Astrocyte (in vitro differentiated cells and primary cell): ENCODE measurements around the gene PPP2R2C. TPM values are rescaled to one million over a fixed set of nuclear protein-coding genes. Genes with fewer than 3 reads are reported as not detected.

ENCODE experiments used
- DNase-seq: peaks from one replicate; pipeline ENCODE4 v3.0.0-alpha.2; 2010; ENCODE audit warnings: low read depth
- FAIRE-seq: peaks from 2 replicates; lab custom pipeline; 2011; peaks lifted over from hg19 to GRCh38; lab: Jason Lieb, UNC
- H2AFZ ChIP-seq: 2 replicates; pipeline ENCODE4 v1.6.0; 2012; ENCODE audit warnings: low read depth, low read length, inconsistent platforms
- H3K27ac ChIP-seq: 2 replicates; pipeline ENCODE4 v1.5.1; 2011; ENCODE audit warnings: low read depth, low read length, inconsistent platforms
- H3K27me3 ChIP-seq: 2 replicates; pipeline ENCODE4 v1.6.0; 2011; ENCODE audit warnings: low read length, inconsistent platforms; ENCODE audit not compliant: insufficient read depth
- H3K36me3 ChIP-seq: 2 replicates; pipeline ENCODE4 v1.5.1; 2011; ENCODE audit warnings: low read length, inconsistent platforms; ENCODE audit not compliant: insufficient read depth
- H3K4me1 ChIP-seq: 2 replicates; pipeline ENCODE4 v1.5.1; 2011; ENCODE audit warnings: low read length, inconsistent platforms; ENCODE audit not compliant: insufficient read depth
- H3K4me2 ChIP-seq: 2 replicates; pipeline ENCODE4 v1.6.0; 2012; ENCODE audit warnings: low read length, inconsistent platforms
- H3K4me3 ChIP-seq: 2 replicates; pipeline ENCODE4 v1.5.1; 2011; ENCODE audit warnings: low read depth, mild to moderate bottlenecking, low read length, inconsistent platforms; ENCODE audit not compliant: insufficient read depth
- H3K79me2 ChIP-seq: 2 replicates; pipeline ENCODE4 v1.6.0; 2012; ENCODE audit warnings: mild to moderate bottlenecking, low read length, inconsistent platforms; ENCODE audit not compliant: insufficient read depth
- H3K9ac ChIP-seq: 2 replicates; pipeline ENCODE4 v1.6.0; 2012; ENCODE audit warnings: mild to moderate bottlenecking, low read length, inconsistent platforms
- H3K9me3 ChIP-seq: 2 replicates; pipeline ENCODE4 v1.5.1; 2012; ENCODE audit warnings: low read depth, mild to moderate bottlenecking, low read length, inconsistent platforms; ENCODE audit not compliant: insufficient read depth
- H4K20me1 ChIP-seq: 2 replicates; pipeline ENCODE4 v1.6.0; 2012; ENCODE audit warnings: low read length, inconsistent platforms; ENCODE audit not compliant: insufficient read depth
- H3K27ac Mint-ChIP-seq: one replicate; pipeline ENCODE4 v1.8.0; 2021; ENCODE audit warnings: mild to moderate bottlenecking, mixed read lengths; ENCODE audit not compliant: unreplicated experiment
- H3K27me3 Mint-ChIP-seq: one replicate; pipeline ENCODE4 v1.8.0; 2021; ENCODE audit warnings: low read depth, mixed read lengths; ENCODE audit not compliant: unreplicated experiment
- H3K36me3 Mint-ChIP-seq: one replicate; pipeline ENCODE4 v1.8.0; 2021; ENCODE audit warnings: low read depth, mixed read lengths; ENCODE audit not compliant: unreplicated experiment
- H3K4me1 Mint-ChIP-seq: one replicate; pipeline ENCODE4 v1.8.0; 2021; ENCODE audit warnings: low read depth, mixed read lengths; ENCODE audit not compliant: unreplicated experiment
- H3K4me3 Mint-ChIP-seq: one replicate; pipeline ENCODE4 v1.8.0; 2021; ENCODE audit warnings: mild to moderate bottlenecking, moderate library complexity, mixed read lengths; ENCODE audit not compliant: unreplicated experiment
- H3K9me3 Mint-ChIP-seq: one replicate; pipeline ENCODE4 v1.8.0; 2021; ENCODE audit warnings: mild to moderate bottlenecking, mixed read lengths; ENCODE audit not compliant: unreplicated experiment
- CTCF ChIP-seq: IDR thresholded peaks from 2 replicates; pipeline ENCODE4 v1.5.1; 2011; ENCODE audit warnings: low read depth, mild to moderate bottlenecking, inconsistent platforms, low read length, moderate library complexity; ENCODE audit not compliant: insufficient read depth
- EZH2 ChIP-seq: IDR thresholded peaks from 2 replicates; pipeline ENCODE4 v1.6.1; 2012; ENCODE audit warnings: mild to moderate bottlenecking, low read length, inconsistent platforms; ENCODE audit not compliant: insufficient read depth
- total RNA-seq: library from RNA; stranded (reverse); gene quantifications from 2 replicates; pipeline ENCODE4 v1.2.1, GENCODE V29; 2021

The PPP2R2C gene
- total RNA-seq, 1 donor from 2014 or later = 1.1 TPM

GRCh38 chr4:6454112-6454910, 18.1 kb downstream of the PPP2R2C start:
- Histone ChIP-seq H2AFZ (no peak overlapping the region), H3K27me3 (no peaks in the 10 kb centered on the region), H3K9me3 (no peaks in the 10 kb centered on the region), H3K27ac (no peak overlapping the region), H3K4me1 (no peaks in the 10 kb centered on the region), H3K79me2 (no peaks in the 10 kb centered on the region), H3K4me3 (no peak overlapping the region), H3K4me2 (no peak overlapping the region), H3K36me3 (no peaks in the 10 kb centered on the region), H4K20me1 (no peaks in the 10 kb centered on the region), H3K9ac (no peak overlapping the region)
- Mint-ChIP-seq H3K9me3 (peaks cover 2% of the 10 kb centered on the region), H3K4me1 (no peaks in the 10 kb centered on the region), H3K4me3 (no peak overlapping the region), H3K27me3 (peaks cover 64% of the 10 kb centered on the region), H3K27ac (no peak overlapping the region), H3K36me3 (peaks cover 3% of the 10 kb centered on the region)
- TF ChIP-seq EZH2 = no peak
- TF ChIP-seq CTCF = no peak
- no peak for FAIRE-seq
- DNase-seq = no peak

GRCh38 chr4:6453688-6453990, 18.8 kb downstream of the PPP2R2C start:
- Histone ChIP-seq H2AFZ (no peak overlapping the region), H3K9ac (no peak overlapping the region), H3K4me2 (no peak overlapping the region), H4K20me1 (no peaks in the 10 kb centered on the region), H3K27me3 (no peaks in the 10 kb centered on the region), H3K36me3 (no peaks in the 10 kb centered on the region), H3K4me3 (no peak overlapping the region), H3K9me3 (no peaks in the 10 kb centered on the region), H3K27ac (no peak overlapping the region), H3K79me2 (no peaks in the 10 kb centered on the region), H3K4me1 (no peaks in the 10 kb centered on the region)
- Mint-ChIP-seq H3K4me1 (no peaks in the 10 kb centered on the region), H3K36me3 (peaks cover 3% of the 10 kb centered on the region), H3K4me3 (no peak overlapping the region), H3K27me3 (peaks cover 68% of the 10 kb centered on the region), H3K27ac (no peak overlapping the region), H3K9me3 (peaks cover 2% of the 10 kb centered on the region)
- DNase-seq (no peak), FAIRE-seq (no peak)
- TF ChIP-seq CTCF = no peak
- no peak for TF ChIP-seq EZH2

GRCh38 chr4:6452897-6453687, 19.3 kb downstream of the PPP2R2C start:
- Mint-ChIP-seq H3K4me1 (no peaks in the 10 kb centered on the region), H3K9me3 (no peaks in the 10 kb centered on the region), H3K27me3 (peaks cover 67% of the 10 kb centered on the region), H3K4me3 (no peak overlapping the region), H3K27ac (no peak overlapping the region), H3K36me3 (peaks cover 3% of the 10 kb centered on the region)
- Histone ChIP-seq H3K4me3 (no peak overlapping the region), H3K36me3 (no peaks in the 10 kb centered on the region), H2AFZ (no peak overlapping the region), H3K4me2 (no peak overlapping the region), H3K4me1 (no peaks in the 10 kb centered on the region), H3K9ac (no peak overlapping the region), H3K9me3 (no peaks in the 10 kb centered on the region), H3K79me2 (no peaks in the 10 kb centered on the region), H4K20me1 (no peaks in the 10 kb centered on the region), H3K27ac (no peak overlapping the region), H3K27me3 (peaks cover 1% of the 10 kb centered on the region)
- no peak for TF ChIP-seq EZH2
- no peak for TF ChIP-seq CTCF
- FAIRE-seq = no peak
- no peak for DNase-seq
